Measurements from ENCODE around the gene NSF.

GRCh38 chr17:46796084-46796483, 205.6 kb downstream of the NSF start:
- TF ChIP-seq POLR2AphosphoS5 (IDR thresholded peaks at IDR 0.05), result no peak
- TF ChIP-seq POLR2A (IDR thresholded peaks at IDR 0.05), result no peak
